SU-DHL-6 (cell line): Measurements from ENCODE around the gene RBMS1.

Source experiments
- EZH2phosphoT487 ChIP-seq: fragments of 200-600 bp; sonication (generic), shearing (Covaris generic); conservative IDR thresholded peaks from 2 replicates; pipeline ENCODE4 v1.6.1; 2018; ENCODE audit warnings: mild to moderate bottlenecking, antibody characterized with exemption, low read length, moderate library complexity, mixed read lengths
- TF ChIP-seq, protein P1 (sequence below): fragments of 200-600 bp; sonication (generic); IDR thresholded peaks from one replicate; pipeline ENCODE4 v1.5.1; 2017; ENCODE audit warnings: antibody characterized with exemption, mild to moderate bottlenecking, low read length, moderate library complexity; ENCODE audit not compliant: insufficient read depth, poor library complexity, severe bottlenecking

DNA sequence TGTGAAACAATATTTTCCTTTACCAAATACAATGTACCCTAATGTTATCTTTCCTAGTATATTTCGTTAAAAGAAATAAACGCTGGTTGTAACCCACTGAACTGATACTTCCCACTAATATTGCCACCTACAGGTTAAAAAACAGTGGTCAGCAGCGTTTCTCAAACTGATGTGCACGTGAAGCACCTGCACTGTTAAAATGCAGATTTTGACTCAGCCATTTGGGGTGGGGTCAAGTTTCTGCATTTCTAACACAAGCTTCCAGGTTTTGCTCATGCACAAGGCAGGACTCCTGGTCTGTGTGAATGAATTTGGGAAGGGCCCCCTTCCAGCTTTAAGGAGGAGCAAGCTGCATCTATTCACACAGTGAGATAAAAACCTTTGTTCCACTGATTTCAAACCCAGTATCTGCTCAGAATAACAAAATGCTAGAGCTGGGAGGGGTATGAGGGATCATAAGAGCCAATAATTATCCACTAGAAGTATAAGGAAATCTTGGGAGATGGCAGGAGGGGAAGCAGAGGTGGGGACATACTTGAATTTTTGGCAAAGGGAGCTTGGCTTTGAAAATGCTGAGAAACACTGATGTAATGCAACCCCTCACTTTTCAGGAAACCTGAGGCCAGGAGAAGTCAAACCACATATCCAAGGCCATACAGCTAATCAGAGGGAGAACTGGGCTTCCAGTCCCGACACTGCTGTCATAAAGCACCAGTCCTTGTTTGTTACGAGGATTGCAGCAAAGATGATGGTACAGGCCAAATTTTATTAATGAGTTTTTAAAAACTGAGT is 116.2 kb downstream of the RBMS1 start:
- TF ChIP-seq, protein P1, sequence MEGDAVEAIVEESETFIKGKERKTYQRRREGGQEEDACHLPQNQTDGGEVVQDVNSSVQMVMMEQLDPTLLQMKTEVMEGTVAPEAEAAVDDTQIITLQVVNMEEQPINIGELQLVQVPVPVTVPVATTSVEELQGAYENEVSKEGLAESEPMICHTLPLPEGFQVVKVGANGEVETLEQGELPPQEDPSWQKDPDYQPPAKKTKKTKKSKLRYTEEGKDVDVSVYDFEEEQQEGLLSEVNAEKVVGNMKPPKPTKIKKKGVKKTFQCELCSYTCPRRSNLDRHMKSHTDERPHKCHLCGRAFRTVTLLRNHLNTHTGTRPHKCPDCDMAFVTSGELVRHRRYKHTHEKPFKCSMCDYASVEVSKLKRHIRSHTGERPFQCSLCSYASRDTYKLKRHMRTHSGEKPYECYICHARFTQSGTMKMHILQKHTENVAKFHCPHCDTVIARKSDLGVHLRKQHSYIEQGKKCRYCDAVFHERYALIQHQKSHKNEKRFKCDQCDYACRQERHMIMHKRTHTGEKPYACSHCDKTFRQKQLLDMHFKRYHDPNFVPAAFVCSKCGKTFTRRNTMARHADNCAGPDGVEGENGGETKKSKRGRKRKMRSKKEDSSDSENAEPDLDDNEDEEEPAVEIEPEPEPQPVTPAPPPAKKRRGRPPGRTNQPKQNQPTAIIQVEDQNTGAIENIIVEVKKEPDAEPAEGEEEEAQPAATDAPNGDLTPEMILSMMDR, result no peak
- TF ChIP-seq EZH2phosphoT487, result no peak
